H1 (cell line): Measurements from ENCODE around the gene OR8B3.

Experiments used
- KDM5A ChIP-seq: fragments of 200-600 bp; IDR thresholded peaks from 2 replicates; pipeline ENCODE4 v1.7.1; 2012; ENCODE audit warnings: mild to moderate bottlenecking, low read length, inconsistent platforms, mixed read lengths
- ZNF274 ChIP-seq: IDR thresholded peaks from 2 replicates; pipeline ENCODE4 v1.7.0; 2012; ENCODE audit warnings: low read length, borderline replicate concordance; ENCODE audit errors: extremely low read depth
- TF ChIP-seq, protein P1 (sequence below), 3 experiments: IDR thresholded peaks; 1 replicate in 2 of 3; 2 replicates in 1 of 3; pipeline versions ENCODE4 v1.5.1 to v1.6.1; 2011; ENCODE audit warnings: low read length in 3 of 3, mild to moderate bottlenecking in 3 of 3, inconsistent platforms in 2 of 3, low read depth in 1 of 3, moderate library complexity in 1 of 3; ENCODE audit not compliant: insufficient read depth in 1 of 3; ENCODE audit errors: control extremely low read depth in 1 of 3

DNA sequence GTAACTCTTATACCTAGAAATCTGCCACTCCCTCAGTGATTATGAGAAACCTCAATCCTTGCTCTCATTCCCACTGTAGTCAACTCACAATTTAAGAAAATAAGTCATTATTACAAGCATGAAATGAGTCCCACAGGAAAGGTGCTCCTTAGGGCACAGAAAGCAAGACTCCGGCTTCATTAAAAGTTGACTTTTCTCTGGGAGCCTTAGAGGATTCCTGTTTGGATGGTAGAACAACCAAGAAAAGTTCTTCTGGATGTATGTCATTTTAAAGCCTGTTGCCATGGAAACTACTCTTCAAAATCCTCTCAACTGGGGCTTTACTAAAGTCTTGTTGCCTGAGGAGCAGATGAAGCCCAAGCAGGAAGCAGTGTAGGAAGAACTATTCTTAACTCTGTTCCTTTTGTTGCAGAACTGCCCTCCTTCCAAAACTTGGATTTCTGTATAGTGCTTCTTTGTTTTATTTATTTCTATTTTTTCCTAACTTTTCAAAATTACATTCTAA is 46.9 kb upstream of the OR8B3 start, which contains the start of gene OR8B8:
- no peak for TF ChIP-seq ZNF274
- TF ChIP-seq, protein P1, sequence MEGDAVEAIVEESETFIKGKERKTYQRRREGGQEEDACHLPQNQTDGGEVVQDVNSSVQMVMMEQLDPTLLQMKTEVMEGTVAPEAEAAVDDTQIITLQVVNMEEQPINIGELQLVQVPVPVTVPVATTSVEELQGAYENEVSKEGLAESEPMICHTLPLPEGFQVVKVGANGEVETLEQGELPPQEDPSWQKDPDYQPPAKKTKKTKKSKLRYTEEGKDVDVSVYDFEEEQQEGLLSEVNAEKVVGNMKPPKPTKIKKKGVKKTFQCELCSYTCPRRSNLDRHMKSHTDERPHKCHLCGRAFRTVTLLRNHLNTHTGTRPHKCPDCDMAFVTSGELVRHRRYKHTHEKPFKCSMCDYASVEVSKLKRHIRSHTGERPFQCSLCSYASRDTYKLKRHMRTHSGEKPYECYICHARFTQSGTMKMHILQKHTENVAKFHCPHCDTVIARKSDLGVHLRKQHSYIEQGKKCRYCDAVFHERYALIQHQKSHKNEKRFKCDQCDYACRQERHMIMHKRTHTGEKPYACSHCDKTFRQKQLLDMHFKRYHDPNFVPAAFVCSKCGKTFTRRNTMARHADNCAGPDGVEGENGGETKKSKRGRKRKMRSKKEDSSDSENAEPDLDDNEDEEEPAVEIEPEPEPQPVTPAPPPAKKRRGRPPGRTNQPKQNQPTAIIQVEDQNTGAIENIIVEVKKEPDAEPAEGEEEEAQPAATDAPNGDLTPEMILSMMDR (IDR thresholded peaks at IDR 0.05; ENCODE audit: control extremely low read depth in 1 of 3, insufficient read depth in 1 of 3, low read depth in 1 of 3, low read length in 3 of 3): no peak
- no peak for TF ChIP-seq KDM5A
